GM21825 (cell line): ENCODE measurements around the gene LIPC.

Experiments used
- ATAC-seq: cut with Tn5 transposase; IDR thresholded peaks from one replicate; pipeline ENCODE4 v1.9.1; 2021; ENCODE audit warnings: mild to moderate bottlenecking, moderate library complexity; ENCODE audit not compliant: unreplicated experiment

LIPC gene

GRCh38 chr15:58549013-58549784 is 117.4 kb downstream of the LIPC start:
- ATAC-seq, result no peak

- no peak for ATAC-seq
These were observed 117.9 kb downstream of the LIPC start for GRCh38 chr15:58549785-58550074.

GRCh38 chr15:58551084-58551763 is 119.4 kb downstream of the LIPC start:
- no peak for ATAC-seq

- ATAC-seq, result no peak
These were observed 120.1 kb downstream of the LIPC start for GRCh38 chr15:58551764-58552504.

- no peak for ATAC-seq
These were observed 120.9 kb downstream of the LIPC start for GRCh38 chr15:58552505-58553364.

GRCh38 chr15:58553365-58553918 is 121.7 kb downstream of the LIPC start:
- no peak for ATAC-seq

- ATAC-seq, result no peak
These were observed 123.0 kb downstream of the LIPC start for GRCh38 chr15:58554758-58555157.

- no peak for ATAC-seq
These were observed 123.6 kb downstream of the LIPC start for GRCh38 chr15:58555162-58556027.

GRCh38 chr15:58556028-58556361 is 124.2 kb downstream of the LIPC start:
- ATAC-seq, result no peak

- no peak for ATAC-seq
These were observed 124.8 kb downstream of the LIPC start for GRCh38 chr15:58556541-58556940.

GRCh38 chr15:58558777-58559176 is 127.0 kb downstream of the LIPC start:
- no peak for ATAC-seq

- no peak for ATAC-seq
These were observed 128.3 kb downstream of the LIPC start for GRCh38 chr15:58559904-58560588.

GRCh38 chr15:58561321-58561720 is 129.5 kb downstream of the LIPC start:
- no peak for ATAC-seq

- ATAC-seq, result no peak
These were observed 130.3 kb downstream of the LIPC start for GRCh38 chr15:58562135-58562534.

- no peak for ATAC-seq
These were observed 133.2 kb downstream of the LIPC start for GRCh38 chr15:58564981-58565380.

- ATAC-seq, result no peak
These were observed 133.8 kb downstream of the LIPC start for GRCh38 chr15:58565619-58566018.

GRCh38 chr15:58566029-58566428 is 134.2 kb downstream of the LIPC start:
- ATAC-seq, result no peak

- ATAC-seq, result no peak
These were observed 136.4 kb downstream of the LIPC start for GRCh38 chr15:58568157-58568571.

GRCh38 chr15:58569455-58569854 is 137.7 kb downstream of the LIPC start:
- ATAC-seq, result no peak
